ENCODE data around the gene GRID2.

Gene GRID2

DNA sequence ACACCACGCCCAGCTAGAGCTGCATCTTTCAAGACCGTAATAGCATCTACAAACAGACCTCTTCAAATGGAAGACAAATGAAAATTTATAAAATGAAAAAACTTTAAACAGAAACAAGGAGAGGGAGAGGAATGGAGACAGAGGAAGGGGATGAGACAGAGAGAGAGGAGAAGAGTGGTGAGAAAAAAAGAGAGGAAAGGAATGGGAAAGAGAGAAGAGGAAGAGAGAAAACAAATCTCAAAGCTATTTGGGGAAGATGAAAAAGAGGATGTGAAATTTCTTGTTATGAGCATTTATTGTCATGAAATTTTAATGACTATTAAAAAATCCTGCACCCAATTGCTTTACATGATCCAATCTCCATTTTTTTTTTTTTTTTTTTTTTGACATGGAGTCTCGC is 726.9 kb downstream of the GRID2 start:
- no peaks in the 10 kb centered on the region for H3K9me3 Mint-ChIP-seq
- TF ChIP-seq, protein P1, sequence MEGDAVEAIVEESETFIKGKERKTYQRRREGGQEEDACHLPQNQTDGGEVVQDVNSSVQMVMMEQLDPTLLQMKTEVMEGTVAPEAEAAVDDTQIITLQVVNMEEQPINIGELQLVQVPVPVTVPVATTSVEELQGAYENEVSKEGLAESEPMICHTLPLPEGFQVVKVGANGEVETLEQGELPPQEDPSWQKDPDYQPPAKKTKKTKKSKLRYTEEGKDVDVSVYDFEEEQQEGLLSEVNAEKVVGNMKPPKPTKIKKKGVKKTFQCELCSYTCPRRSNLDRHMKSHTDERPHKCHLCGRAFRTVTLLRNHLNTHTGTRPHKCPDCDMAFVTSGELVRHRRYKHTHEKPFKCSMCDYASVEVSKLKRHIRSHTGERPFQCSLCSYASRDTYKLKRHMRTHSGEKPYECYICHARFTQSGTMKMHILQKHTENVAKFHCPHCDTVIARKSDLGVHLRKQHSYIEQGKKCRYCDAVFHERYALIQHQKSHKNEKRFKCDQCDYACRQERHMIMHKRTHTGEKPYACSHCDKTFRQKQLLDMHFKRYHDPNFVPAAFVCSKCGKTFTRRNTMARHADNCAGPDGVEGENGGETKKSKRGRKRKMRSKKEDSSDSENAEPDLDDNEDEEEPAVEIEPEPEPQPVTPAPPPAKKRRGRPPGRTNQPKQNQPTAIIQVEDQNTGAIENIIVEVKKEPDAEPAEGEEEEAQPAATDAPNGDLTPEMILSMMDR (IDR thresholded peaks at IDR 0.05; ENCODE audit: unreplicated experiment in 3 of 3), result no peak
- H3K4me1 Mint-ChIP-seq, result peaks cover 11% of the 10 kb centered on the region
- no peaks in the 10 kb centered on the region for H3K36me3 Mint-ChIP-seq (ENCODE audit: low read depth)
- no peaks in the 10 kb centered on the region for H3K27me3 Mint-ChIP-seq (ENCODE audit: low read depth)
- H3K27ac Mint-ChIP-seq, result no peak overlapping the region
- H3K4me3 Mint-ChIP-seq, result no peak overlapping the region

DNA sequence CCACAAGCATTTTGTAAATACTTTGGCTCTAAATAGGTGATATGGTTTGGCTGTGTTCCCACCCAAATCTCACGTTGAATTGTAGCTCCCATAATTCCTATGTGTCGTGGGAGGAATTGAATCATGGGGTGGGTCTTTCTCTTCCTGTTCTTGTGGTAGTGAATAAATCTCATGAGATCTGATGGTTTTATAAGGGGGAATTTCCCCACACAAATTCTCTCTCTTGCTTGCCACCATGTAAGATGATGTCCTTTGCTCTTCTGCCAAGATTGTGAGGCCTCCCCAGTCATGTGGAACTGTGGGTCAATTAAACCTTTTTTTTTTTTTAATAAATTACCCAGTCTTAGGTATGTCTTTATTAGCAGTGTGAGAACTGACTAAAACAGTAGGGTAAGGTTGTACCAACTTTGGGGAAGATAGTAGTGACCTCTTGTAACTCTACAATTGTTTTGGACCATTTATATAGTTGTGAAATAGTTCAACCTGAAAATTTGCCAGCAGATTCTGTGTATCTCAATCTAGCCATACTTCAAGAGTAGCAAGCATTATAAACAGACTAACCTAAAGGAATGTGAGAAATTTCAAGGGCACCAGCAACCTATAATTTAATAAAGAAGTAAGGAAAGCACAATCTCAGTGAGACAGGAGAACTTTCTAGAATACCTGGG is 727.8 kb downstream of the GRID2 start:
- Mint-ChIP-seq H3K9me3 (no peaks in the 10 kb centered on the region), H3K36me3 (ENCODE audit: low read depth) (no peaks in the 10 kb centered on the region), H3K4me1 (peaks cover 11% of the 10 kb centered on the region), H3K4me3 (no peak overlapping the region), H3K27ac (no peak overlapping the region), H3K27me3 (ENCODE audit: low read depth) (no peaks in the 10 kb centered on the region)
- TF ChIP-seq, protein P1 (IDR thresholded peaks at IDR 0.05; ENCODE audit: unreplicated experiment in 3 of 3), result no peak

DNA sequence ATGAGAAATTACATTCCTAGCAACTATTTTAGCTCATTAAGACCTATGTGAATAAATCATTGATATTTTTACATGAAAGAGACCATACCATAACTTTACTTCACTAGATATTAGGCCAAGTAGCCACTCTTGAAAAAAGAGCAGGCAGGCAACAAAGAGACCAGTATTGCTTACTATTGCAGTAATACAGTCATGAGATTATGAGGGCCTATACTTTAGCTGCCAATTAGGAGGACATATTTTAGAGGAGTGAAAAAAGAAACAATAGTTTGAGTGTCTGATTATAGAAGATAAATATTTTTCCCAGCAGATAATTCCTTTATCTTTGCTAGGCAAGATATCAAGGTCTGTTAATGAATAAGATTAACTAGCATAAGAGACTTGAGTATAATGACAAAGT is 739.0 kb downstream of the GRID2 start:
- no peak overlapping the region for H3K4me3 Mint-ChIP-seq
- no peaks in the 10 kb centered on the region for H3K27me3 Mint-ChIP-seq (ENCODE audit: low read depth)
- no peak overlapping the region for H3K27ac Mint-ChIP-seq
- no peaks in the 10 kb centered on the region for H3K9me3 Mint-ChIP-seq
- no peaks in the 10 kb centered on the region for H3K36me3 Mint-ChIP-seq (ENCODE audit: low read depth)
- no peaks in the 10 kb centered on the region for H3K4me1 Mint-ChIP-seq
- TF ChIP-seq, protein P1 (IDR thresholded peaks at IDR 0.05; ENCODE audit: unreplicated experiment in 3 of 3), result no peak

DNA sequence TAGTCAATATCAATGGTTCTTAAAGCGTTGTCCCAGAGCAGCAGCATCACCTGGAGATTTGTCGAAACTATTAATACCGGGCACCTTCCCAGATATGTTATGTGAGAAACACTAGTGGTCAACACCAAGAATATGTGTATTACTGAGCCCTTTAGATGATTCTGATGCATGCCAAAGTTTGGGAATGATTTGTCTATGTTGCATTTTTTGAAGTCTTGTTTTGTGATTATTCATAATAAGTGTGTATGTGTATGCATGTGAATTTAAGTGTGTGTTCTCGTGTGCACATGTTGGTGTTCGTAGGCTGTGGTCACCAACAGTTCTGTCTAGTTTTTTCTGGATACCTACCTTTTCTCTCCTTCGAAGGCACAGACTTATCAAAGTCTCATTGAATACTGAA is 749.4 kb downstream of the GRID2 start:
- Mint-ChIP-seq H3K27ac (no peak overlapping the region), H3K9me3 (no peaks in the 10 kb centered on the region), H3K4me1 (no peaks in the 10 kb centered on the region), H3K4me3 (no peak overlapping the region), H3K36me3 (ENCODE audit: low read depth) (no peaks in the 10 kb centered on the region), H3K27me3 (ENCODE audit: low read depth) (no peaks in the 10 kb centered on the region)
- TF ChIP-seq, protein P1 (IDR thresholded peaks at IDR 0.05; ENCODE audit: unreplicated experiment in 3 of 3), result no peak

DNA sequence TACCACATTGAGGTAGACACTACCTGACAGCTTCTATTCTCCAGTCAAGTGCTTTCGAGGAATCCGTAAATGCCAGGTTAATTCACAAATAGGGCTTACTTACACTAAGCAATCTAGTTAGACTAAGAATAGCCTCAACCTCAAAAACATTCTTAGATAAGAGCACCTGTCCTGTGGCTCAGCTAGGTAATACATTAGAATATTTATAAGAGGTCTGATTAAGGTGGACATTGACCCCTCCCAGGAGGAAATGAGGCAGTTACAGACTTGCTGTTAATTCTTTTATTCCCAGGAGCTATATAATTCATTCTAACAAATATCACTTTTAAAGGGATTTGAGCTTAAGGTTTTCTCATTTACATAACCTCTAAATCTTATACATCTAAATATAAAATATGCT is 758.1 kb downstream of the GRID2 start:
- H3K36me3 Mint-ChIP-seq (ENCODE audit: low read depth), result no peaks in the 10 kb centered on the region
- TF ChIP-seq, protein P1 (IDR thresholded peaks at IDR 0.05; ENCODE audit: unreplicated experiment in 3 of 3), result no peak
- no peak overlapping the region for H3K27ac Mint-ChIP-seq
- H3K27me3 Mint-ChIP-seq (ENCODE audit: low read depth), result no peaks in the 10 kb centered on the region
- H3K9me3 Mint-ChIP-seq, result no peaks in the 10 kb centered on the region
- no peaks in the 10 kb centered on the region for H3K4me1 Mint-ChIP-seq
- no peak overlapping the region for H3K4me3 Mint-ChIP-seq

DNA sequence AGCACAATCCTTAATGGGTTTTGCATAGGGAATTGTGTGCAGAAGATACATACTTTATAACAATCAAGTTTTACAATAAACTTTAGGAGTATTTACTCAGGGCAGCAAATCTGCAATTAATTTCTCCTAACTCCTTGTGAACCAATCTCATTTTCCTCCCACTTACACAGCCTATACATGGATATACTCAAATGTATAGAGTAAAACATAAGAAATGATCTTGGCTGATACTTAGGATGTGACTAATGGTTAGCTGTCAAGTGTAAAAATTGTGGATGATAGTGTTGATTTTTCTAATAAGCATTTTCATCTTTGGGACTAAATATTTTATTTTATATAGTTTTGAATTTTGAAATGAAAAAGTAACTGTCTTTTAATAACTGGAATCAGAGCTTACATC is 759.6 kb downstream of the GRID2 start:
- no peaks in the 10 kb centered on the region for H3K27me3 Mint-ChIP-seq (ENCODE audit: low read depth)
- no peak overlapping the region for H3K4me3 Mint-ChIP-seq
- no peak overlapping the region for H3K27ac Mint-ChIP-seq
- TF ChIP-seq, protein P1 (IDR thresholded peaks at IDR 0.05; ENCODE audit: unreplicated experiment in 3 of 3), result no peak
- no peaks in the 10 kb centered on the region for H3K4me1 Mint-ChIP-seq
- no peaks in the 10 kb centered on the region for H3K36me3 Mint-ChIP-seq (ENCODE audit: low read depth)
- no peaks in the 10 kb centered on the region for H3K9me3 Mint-ChIP-seq

All from nephron (organoid).